ENCODE measurements around the gene ERGIC1.

ERGIC1 gene

GRCh38 chr5:172926008-172926523 is 92.0 kb downstream of the ERGIC1 start:
- no peak for DNase-seq

- no peak for DNase-seq
Measured at GRCh38 chr5:172926796-172927195, 92.7 kb downstream of the ERGIC1 start.

DNA sequence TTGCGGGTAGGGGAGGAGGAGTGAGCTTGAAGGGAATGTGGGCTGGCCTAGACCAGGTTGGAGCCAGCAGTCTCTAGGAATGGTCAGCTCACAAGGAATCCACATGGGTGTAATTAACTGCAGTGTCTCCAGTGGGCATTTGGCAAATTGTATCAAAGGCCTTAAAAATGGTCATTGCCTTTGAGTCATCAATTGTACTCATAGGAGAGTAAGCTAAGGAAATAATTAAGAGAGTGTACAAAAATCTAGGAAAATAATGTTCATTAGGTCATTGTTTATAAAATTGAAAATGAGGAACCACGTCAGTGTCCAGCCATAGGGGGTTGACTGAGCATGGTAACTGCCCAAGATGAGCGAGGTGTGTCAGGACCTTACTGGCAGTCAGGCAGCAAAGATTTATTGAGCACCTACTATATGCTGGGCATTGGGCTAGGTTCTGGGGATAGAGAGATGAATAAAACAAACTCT is 95.4 kb downstream of the ERGIC1 start:
- DNase-seq = no peak

DNA sequence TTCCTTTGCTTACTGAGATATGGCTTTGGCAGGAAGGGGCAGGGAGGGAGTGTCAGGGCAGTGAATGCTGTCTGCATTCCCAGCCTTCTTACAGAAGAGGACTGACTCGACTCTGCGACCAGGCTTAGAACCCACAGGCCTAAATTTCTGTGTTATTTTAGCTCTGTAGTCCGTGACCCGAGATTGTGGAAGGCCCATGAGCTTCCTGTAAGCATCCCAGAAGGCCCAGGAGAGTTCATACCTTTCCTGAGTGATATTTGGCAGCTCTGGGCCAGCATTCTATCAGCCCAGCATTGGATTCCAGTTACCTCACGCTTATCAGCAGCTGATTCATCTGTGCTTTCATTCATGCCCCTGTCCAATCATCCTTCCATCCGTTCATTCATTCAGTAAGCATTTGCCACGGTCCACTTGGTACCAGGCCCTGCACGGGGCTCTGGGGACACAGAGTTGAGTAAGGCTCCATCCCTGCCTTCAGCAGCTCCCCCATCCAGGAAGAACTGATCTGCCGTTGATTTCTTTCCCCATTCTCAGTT is 97.0 kb downstream of the ERGIC1 start:
- no peak for DNase-seq

- peak; percentile 69 for DNase-seq
Measured at GRCh38 chr5:172932313-172933017, 98.4 kb downstream of the ERGIC1 start.

- no peak for DNase-seq
Measured at GRCh38 chr5:172933238-172933637, 99.2 kb downstream of the ERGIC1 start.

- DNase-seq = no peak
Measured at GRCh38 chr5:172935096-172935495, 101.0 kb downstream of the ERGIC1 start.

GRCh38 chr5:172936401-172936800 is 102.3 kb downstream of the ERGIC1 start:
- DNase-seq = no peak

DNA sequence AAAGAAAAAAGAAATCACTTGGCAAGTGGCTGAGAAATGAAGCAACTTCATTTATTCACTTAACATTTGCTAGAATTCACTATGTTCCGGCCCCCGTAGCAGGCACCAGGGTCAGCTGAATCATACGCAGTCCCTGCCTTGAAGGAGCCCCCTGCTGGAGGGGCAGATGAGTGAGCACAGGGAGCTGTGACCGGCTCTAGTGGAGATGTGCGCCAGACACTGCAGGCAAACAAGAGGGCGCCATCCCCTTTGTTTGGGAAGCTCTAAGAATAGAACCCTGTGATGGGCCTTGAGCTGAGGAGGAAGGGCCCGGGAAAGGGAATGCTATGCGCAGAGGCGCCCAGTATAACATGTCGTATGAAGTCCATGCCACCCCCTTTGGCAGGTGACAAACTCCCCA is 105.0 kb downstream of the ERGIC1 start:
- DNase-seq = no peak

DNA sequence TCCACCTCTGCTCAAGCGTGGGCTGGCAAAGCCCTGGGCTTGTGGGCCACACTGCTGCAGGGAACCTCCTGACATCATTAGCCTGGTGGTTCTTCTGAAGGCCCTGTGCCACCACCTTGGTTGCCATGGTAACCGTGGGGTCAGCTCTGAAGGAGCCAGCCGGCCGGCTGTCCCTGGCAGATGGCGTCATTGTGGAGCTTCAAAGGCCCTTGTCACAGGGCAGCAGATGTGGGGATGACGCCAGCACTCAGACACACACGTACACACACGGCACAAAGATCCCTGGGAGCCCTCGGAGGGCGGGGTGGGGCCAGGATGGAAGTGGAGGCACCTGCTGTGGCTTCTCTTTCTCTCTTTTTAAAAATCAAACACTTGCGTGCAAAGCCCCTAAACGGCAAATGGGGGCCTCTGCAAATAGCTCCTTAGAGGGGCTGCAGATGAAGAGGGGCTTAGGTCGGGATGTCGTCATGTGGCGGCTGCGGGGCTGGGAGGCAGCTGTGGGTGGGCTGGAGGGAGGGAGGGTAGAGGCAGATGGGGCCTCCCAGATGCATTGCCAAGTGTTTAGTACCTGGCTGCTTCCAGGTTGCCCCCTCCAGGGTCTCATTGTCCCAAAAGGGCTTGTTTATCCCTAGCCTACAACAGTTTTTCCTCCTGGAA is 105.7 kb downstream of the ERGIC1 start:
- no peak for DNase-seq

DNA sequence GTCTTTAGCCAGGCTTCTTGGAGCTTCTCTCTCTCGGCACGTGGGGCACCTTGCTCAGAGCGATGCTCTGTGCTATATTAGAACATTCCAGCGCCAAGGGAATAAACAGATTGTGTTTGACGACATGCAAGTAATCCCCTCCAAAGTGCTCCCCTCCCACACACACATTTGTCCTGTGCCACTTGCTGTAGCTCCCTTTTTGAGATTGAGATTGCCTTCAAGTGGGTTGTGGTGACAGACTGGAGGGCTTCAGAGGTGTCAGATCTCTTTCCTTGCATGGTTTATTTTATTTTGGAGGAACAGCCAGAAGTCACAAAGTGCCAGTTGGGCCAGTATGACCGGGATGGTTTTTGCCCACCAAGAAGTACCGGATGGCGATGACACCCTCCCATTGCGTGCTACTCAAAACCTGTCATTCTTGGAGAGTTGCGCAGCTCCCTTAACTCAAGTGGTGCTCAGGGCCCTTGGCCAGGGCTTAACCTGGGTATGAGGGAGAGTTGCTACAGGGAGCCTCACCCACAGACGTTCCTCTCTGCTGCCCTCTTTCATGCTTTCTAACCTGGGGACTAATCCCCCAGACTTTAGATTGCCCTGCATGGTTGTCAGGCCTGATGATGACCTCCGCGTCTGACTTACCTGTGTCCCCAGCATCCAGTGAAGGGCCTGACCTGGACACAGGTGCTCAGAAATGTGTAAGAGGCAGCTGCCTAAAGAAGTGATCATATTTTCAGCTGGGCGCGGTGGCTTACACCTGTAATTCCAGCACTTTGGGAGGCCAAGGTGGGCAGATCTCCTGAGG is 106.4 kb downstream of the ERGIC1 start:
- DNase-seq = no peak

- DNase-seq = no peak
Measured at GRCh38 chr5:172941067-172941516, 107.0 kb downstream of the ERGIC1 start.

DNA sequence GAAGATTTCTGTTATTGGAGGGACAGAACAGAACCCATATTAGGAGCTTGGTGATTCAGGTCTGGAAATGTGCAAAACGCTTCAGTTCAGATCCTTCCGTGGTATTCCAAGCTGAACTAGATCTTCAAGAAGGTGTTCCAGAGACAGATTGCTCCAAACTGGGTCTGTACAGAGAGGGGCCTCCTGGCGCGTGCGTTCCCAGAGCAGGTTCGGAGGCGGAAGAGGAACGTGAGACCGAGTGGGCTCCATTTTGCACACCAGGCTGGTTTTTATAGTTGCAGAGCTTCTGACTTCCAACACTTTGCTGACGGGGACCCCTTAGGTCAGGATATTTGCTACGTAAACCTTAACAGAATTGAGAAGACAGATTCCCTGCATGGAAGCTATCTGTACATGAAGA is 108.5 kb downstream of the ERGIC1 start:
- no peak for DNase-seq

DNA sequence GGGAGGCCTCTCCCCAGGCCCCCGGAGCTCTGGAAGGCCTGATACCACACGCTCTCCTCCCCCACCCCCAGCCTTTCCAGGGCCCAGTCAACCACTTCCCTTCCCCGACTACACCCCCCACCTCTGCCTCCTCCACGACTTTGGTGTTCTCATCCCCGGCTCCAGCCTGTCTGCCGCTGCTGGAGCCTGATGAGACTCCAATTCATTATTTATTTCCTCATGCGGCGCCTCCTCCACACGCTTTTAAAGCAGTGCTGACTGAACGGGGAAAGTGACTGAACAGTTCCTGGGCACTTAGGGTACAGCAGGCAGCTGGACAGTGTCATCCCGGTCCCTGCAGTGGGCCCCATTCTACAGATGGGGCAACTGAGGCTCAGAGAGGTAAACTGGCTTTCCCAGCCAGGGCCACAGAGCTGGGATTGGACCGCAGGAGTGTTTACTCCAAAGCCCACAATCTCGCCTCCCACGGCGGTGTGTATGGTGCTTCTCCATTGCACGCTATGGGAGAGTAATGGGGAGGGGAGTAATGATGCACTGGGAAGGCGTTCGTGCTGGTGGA is 109.3 kb downstream of the ERGIC1 start:
- no peak for DNase-seq

GRCh38 chr5:172943906-172944305 is 109.9 kb downstream of the ERGIC1 start:
- no peak for DNase-seq

DNA sequence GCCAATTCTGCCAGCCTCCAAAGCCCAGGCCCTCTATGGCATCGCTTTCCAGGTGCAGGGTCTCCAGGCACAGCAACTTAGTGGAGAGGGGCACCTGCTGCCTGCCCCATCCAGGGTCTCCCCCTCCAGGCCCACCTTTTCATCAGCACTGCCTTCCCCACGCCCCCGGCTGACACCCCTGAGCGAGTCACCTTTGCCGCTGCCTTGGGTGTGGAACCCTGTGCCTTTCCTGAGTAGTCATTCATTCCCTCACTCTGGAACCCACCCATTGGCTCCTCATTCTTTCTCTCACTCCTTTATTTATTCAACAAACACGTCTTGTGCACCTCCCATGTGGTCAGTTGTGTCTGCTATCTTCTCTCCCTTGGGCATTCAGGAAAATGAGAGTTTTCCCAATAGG is 110.7 kb downstream of the ERGIC1 start:
- DNase-seq = no peak

DNA sequence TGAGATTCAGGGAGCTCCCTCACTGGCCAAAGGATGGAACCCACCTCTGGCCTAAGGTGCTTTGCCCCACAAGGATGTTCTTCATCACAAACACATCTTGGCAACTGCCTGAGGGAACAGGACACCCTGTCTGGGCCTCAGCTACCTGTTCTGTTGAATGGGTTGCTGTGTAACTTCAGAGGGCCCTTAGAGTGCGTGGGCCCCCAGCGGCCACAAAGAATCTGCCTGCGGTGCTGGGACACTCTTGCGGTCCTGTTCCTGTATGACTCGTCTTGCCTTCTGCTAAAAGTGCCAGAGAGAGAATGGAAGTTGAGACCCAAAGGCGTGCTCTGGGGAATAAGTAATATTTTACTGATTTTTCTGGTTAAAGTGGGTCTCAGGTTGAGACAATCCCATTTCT is 111.1 kb downstream of the ERGIC1 start:
- no peak for DNase-seq

- no peak for DNase-seq
Measured at GRCh38 chr5:172946146-172946545, 112.1 kb downstream of the ERGIC1 start.

DNA sequence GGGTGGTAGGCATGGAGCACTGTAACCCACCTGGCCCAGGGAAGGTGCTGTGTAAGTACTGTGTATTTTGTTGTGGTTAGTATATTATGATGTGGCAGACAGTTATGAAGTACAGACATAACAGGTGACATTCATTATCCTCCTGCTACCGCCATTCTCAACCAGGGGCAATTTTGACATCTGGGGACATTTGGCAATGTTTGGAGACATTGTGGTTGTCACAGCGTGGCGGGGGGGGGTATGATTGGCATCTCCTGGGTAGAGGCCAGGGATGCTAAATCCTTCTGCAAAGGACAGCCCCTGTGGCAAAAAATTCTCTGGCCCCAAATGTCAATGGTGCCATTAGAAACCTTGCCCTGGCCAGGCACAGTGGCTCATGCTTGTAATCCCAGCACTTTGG is 115.4 kb downstream of the ERGIC1 start:
- DNase-seq = no peak

DNA sequence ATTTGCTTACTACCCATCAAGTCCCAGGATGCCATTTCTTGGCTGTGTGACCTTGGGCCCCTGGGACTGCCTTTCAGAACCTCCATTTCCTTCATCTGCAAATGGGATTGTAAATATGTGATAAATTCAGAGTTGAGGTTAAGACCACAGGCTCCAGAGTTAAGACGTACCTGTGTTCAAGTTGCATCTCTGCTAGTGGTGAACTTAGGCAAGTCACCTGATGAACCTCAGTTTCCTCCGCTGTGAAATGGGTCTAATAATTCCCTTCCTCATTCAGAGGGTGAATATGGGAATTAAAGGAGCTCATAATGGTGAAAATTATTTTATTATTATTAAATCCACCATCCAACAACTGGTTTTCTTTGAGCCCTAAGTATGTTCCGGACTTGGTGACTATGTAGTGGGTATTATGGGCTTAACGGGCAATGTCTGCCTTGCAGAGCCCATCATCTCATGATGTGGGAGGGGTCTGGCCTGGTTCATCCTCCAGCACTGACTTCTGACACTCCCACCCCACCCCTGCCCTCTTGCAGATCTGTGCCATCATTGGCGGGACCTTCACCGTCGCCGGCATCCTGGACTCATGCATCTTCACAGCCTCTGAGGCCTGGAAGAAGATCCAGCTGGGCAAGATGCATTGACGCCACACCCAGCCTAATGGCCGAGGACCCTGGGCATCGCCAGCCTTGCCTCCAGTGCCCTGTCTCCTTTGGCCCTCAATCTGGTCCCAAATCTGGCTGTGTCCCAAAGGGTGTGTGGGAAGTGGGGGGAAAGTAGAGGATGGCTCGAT is 116.3 kb downstream of the ERGIC1 start:
- no peak for DNase-seq

DNA sequence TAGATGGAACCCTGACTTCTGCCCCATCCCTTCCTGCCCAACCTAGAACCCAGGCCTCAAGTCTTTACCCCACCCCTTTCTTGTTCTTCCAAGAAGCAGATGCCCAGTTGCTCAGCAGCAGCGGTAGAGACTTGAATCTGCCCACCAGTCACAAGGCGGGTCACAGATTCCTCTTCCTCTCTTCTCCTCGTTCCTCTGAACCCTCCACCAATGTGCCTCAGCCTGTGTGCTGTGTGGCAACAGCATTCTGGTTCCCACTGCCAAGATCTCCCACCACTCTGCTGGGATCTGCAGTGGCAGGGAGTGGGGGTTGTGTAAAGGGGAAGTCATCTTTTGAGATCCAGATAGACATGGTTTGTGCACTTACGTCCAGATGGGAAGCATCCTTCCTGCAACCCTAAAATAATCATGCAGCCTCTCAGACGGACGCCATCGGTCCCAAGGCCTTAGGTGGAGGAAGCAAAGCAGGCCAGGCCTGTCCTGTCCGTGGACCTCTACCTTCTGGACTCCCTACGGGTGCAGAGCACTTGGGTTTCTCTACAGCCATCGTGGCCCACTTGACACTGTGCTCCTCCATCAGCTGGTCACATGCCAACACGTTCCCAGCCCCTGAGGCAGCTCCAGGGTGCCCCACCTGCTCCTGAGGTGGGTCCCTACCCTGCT is 117.5 kb downstream of the ERGIC1 start:
- no peak for DNase-seq
